Stimulated activated CD8-positive, alpha-beta memory T cell treated with anti-CD3 and anti-CD28 coated beads, Interleukin-7, amount 100 ng/mL, for 48 hours (primary cell): ENCODE results near the gene NANS.
"Not testable (repeated sequence)": the region's sequence is repeated elsewhere in the genome, so short reads cannot be mapped to it uniquely, and the experiment has no call there.

Experiments
- DNase-seq, 2 donors: peaks; one replicate each; pipeline ENCODE4 v3.0.0-alpha.2; 2020; ENCODE audit warnings: low read depth in 1 of 2; ENCODE audit errors: extremely low read depth in 1 of 2

The NANS gene

DNA sequence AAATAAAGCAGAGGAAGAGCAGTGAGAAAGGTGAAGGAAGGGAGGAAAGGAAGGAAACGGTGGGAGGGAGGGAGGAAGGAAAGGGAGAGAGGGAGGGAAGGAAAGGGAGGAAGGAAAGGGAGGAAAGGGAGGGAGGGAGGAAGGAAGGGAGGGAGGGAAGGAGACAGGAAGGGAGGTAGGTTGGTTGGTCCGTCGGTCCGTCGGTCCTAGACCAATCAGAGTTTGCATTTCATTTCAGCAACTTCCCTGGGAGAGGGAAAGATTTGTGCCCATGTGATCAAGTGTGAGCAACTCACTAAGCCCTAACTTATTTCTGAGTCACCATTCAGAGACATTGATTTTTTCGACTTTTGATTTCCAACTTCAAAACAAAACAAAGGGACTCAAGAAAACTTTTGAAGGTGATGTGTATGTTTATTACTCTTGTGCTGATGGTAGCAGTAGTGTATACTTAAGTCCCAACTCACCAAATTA lies 18.8 kb downstream of the NANS start:
- DNase-seq, result no peak

DNA sequence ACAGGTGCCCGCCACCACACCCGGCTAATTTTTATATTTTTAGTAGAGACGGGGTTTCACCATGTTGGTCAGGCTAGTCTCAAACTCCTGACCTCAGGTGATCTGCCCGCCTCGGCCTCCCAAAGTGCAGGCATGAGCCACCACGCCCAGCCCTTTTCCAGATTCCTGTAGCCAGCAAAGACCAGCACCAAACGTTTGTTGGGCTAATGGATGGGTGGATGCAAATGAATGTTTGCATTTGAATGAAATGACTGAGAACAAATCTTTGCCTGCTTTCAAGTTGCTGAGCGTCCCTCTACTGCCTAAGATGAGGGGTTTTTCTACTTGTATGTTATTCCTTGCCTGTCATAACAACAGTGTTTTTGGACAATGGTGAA lies 20.0 kb downstream of the NANS start:
- DNase-seq, result not testable (repeated sequence)

DNA sequence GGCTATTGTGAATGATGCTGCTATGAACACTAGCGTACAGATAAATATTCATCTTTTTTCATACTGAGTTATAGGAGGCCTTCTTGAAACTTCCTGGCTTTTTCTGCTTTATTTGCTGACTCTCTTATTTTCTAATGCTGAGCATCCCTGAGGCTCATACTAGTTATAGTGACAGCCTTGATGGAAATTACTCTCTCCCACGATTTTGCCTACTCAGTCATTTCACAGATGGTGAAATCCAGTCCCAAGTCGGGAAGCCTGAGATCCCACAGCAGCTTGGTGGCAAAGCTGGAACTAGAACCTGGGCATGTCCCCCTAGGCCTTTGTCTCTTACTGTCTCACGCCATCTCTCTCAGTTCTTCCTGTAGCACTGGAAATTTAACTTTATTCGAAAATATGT lies 22.4 kb downstream of the NANS start:
- DNase-seq, result no peak

DNA sequence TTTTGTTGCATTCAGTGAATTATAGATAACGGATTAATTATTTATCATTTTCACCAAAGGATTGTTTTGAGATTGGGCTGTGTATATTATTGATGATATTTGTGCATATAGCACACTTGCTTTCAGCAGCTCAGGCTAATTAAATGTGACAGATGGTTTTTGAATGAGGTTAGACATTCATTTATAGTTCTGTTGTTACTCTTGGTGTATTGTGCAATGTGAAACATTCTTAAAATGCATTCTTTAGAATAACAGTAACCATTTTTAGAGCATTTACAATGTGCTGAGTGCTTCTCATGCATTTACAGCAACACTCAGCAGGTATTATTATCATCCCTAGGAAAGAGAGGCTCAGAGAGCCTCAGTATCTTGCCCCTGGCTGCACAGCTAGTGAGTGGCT lies 23.8 kb downstream of the NANS start:
- DNase-seq, result no peak

DNA sequence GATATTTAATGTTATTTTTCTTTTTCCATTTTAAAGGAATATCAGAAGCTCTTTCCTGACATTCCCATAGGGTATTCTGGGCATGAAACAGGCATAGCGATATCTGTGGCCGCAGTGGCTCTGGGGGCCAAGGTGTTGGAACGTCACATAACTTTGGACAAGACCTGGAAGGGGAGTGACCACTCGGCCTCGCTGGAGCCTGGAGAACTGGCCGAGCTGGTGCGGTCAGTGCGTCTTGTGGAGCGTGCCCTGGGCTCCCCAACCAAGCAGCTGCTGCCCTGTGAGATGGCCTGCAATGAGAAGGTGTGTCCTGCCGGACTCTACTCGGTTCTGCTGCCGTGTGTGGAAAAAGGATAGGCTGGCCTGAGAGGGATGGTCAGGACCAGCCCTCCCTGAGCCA lies 24.2 kb downstream of the NANS start:
- DNase-seq, result no peak

DNA sequence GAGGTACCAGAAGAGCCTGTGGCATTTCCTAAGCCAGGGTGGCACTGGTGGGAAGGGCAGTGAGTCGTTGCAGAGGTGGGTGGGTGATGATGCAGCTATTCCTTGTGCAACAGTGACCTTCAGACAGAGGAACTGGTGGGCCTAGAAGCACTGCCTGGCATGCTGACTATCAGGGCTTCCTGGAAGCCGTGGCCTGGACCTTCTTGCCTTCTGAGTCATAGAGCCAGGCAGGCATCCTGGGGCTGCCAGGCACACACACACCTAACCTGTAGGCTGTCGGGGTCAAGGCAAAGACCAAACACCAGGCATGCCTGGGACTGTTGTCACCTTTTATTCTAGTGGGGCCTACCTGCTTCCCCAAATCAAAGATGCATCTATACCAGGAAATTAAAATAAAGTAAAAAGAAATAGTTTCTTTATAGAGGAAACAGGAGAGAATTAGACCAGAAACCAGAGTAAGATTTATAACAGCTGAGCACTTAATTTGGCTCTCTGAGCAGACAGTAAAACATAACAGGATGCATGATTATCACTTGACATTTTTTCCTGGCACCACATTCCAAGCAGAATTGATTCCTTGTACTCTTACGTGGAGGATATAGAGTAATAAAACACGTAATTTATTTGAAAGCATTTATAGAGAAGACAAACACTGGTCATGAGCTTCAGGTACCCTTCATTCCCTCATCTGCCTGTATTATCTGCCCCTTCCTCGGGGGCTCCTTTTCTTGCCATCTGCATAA lies 25.1 kb downstream of the NANS start:
- DNase-seq, result peak in 1 of 2 donors; percentile 65

DNA sequence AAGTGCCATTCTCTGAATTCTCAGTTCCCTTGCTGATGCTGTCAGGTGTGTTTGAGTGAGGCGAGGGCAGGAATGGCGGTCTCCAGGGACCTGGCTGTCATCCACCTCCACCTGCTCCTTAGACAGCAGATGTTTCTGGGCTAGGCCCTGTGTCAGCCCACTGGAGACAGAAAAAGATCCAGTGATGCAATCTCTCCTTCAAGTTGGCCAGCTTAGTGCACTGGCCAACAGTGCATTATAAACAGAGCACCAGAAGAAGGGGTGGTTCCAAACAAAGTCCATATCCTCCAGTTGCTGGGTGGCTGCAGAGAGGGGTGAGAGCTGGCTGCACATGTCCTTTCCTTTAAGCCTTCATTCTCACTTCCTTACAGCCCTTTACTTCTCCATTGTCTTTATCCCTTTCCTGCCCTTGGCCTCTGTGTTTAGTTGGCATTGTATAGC lies 26.5 kb downstream of the NANS start:
- no peak for DNase-seq

DNA sequence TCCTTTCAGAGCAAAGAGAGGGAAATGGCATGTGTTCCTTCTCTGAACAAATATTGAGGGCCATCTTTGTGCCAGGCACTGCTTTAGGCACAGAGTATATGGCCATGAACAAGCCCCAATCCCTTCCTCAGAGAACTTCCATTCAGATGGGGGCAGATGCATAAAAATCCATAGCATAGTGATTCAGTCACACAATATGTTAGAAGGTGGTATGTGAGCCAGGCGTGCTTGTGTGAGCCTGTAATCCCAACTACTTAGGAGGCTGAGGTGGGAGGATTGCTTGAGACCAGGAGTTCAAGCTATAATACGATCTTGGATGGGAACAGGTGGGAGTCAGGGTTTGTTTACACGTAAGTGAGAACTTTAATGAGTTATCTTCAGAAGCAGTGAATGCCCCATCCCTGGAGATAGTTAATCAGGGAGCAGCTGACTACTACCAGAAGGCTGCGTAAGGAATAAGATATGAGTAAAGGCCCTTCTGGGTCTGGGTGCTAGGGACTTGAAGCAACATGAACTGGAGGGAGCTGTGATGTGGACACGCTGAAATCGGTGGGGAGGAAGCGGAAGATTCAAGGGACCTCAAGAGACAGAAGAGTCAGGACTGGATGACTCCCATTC lies 27.1 kb downstream of the NANS start:
- no peak for DNase-seq

DNA sequence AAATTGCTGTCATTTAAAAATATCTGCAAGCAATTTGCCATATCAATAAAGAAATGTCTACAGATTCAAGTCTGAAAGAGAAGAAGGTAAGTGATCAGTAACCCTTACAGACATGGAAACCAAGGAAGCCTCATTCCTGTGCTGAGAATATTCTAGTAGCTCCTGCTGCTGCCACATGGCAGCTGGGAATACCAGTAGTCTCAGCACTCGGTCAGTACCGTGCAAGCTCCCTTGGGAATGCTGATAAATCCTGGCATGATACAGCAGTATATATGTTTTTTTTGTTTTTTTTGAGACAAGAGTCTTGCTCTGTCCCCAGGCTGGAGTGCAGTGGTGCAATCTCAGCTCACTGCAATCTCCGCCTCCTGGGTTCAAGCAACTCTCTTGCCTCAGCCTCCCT lies 27.9 kb downstream of the NANS start:
- no peak for DNase-seq

DNA sequence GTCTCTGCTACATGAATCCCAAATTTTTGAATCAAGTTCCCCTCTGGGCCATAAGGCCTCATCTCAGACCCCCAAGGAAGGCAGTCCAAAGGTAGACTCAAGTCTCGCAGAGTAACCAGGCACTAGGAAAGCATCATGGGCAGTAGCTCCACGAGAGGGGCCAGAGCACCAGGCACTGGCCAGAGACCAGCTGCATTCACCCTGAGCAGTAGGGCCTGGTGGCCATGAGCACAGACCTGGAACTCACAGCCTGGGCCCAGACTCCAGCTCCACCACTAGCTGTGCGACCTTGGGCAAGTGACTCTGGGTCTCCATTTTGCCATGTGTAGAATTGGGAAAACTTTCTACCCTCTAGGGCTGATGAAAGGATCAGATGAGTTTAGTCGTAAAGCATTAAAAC lies 28.5 kb downstream of the NANS start:
- DNase-seq, result no peak

DNA sequence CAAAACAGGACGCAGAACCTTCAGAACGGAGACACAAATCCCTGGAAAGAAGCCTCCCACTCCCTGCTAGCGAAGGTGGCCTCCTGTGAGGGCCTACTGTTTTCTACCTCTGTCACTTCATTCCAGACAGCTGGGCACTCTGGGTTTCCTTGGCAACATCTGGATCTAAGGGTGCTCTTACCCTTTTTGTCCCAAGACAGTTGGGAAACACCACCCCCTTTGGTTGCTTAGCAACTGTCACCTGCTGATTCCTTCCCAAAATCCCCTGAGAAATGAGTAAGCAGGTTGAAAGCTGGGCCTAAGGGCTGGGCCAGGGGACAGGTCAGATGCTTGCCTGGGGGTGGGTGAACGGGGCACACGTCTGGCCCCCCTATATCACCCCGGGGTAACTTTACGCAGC lies 29.4 kb downstream of the NANS start:
- no peak for DNase-seq

DNA sequence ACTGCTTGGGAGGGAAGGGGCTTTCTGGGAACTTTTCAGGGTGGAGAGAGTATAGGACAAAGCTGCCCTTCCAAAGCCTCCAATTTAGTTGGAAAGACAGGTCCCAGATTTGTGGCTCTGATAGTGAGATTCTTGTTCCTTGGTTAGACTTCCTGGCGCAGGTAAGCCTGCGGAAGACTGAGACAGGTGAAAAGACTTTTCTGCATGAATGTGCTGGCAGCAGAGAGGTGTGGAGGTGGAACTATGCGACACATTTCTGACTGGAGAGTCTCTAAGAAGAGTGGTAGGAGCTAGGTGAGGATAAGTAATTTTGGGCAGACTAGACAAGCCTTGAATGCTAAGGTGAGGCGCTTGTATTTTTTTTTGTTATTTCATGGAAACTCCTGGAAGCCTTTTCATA lies 29.9 kb downstream of the NANS start:
- no peak for DNase-seq

DNA sequence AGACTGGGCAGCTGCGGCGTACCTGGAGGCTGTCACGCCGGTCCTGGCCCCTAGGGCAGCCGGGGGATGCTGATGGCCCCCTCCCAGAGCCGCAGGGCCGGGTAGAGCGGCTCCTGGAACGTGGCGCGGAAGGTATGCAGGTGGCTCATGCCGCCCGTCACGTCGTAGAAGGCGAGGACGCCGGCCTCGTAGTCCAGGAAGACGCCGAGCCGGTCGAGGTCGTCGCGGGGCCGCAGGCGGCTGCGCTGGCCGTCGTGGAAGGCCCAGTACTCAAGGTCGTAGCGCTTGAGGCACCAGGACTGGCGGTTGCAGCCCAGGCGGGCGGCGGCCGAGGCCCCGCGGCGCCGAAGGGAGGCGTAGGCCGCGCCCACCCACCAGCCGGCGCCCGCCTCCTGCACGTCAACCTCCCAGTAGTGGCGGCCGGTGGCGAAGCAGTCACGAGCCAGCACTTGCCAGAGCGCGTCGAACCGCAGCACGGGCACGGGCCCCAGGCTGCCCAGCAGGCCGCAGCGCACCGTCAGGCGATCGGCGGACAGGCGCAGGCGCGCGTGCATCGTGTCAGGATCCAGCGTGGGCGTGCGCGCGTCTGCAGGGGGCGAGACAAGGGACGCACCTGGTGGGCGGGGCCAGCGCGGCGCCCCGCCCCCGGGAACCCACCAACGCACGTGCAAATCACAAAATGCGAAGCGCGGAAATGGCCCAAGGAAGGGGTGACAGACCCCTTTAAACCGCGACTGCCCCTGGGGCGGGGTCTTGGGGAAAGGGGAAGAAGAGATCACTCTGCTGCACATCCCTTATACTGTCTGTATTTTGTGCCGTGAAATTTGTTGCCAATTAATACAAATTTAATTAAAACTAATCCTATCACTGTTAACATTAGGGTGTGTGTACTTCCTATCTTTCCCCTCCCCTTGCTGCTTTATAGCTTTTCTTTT lies 31.2 kb downstream of the NANS start:
- DNase-seq, result no peak

DNA sequence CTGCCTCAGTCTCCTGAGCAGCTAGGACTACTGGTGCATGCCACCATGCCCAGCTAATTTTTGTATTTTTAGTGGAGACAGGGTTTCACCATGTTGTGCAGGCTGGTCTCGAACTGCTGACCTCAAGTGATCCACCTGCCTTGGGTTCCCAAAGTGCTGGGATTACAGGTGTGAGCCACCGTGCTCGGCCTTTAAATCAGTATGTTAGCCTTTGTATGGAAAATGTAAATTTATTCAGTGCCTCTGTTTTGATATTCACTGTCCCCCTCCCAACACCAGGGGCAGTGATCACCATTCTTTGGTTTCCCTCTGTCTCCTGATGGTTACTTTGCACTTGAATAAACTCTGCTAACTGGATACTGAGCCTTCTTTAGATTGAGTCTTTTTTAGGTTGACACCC lies 34.1 kb downstream of the NANS start:
- DNase-seq, result not testable (repeated sequence)

DNA sequence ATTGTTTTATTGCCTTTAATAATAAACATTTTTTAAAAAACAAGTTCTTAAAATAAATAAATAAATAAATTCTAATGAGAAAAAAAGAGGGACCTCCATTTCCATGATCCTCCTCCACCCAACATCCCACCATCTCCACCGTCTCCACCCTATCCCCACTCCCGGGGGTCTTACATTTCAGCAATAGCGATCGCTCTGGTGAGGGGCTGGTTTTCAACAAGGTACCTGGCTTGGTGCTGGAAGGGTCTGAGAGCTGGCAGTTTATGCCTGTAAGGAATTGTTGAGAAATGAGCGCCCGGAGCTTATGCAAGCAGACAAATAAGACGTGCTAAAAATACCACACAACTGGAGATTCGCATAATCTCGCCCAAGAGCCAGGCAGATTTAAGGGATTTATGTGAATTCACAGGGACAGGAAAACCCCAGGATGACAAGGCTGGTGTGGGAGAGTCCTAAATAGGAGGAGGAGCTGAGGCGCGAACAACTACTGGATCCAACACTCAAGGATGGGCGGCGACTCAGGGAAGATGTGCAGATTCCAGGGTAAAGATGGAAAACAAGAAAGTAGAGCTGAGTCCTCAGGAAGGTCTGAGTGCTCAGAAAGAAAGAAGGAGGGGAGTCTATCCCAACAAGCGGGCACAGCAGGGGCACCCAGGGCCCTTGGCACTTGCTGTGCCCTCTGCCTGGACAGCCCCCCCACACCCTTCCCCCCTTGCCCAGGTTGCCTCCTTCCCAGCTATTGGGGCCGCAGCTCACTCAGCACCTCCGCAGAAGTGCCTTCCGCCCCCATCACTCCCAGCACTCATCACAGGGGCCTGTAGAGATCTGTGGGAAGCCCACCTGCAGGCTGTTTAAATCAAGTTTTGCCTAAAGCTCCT lies 35.4 kb downstream of the NANS start:
- no peak for DNase-seq

DNA sequence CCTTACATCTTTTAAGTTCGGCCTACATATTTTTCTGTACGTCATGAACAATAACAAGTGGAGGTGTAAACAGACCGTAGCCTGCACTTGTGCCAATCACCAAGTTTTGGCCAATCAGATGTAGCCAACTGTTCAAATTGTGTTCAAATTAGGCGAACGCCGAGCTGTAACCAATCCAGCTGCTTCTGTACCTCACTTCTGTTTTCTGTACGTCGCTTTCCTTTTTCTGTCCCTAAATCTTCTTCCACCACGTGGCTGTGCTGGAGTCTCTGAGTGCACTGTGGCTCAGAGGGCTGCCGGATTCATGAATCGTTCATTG lies 36.0 kb downstream of the NANS start:
- DNase-seq, result no peak

DNA sequence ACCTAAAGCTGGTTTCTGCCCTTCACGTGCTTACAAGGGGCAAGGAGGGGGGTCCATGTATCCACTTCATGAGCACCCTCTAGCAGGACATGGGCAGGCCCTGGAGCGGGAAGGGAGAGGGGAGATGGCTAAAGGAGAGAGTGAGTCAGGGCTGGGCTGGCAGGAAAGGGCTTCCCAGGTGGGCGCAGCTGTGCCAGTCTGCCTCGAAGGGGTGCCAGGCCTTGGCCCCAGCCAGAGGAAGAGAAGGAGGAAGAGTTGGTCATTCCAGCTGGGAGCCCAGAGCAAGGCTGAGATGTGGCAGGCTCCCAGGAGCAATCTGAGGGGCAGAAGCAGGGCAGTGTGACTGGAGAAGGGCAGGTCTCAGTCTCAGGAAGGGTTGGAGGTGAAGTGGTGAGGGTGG lies 37.8 kb downstream of the NANS start:
- no peak for DNase-seq

DNA sequence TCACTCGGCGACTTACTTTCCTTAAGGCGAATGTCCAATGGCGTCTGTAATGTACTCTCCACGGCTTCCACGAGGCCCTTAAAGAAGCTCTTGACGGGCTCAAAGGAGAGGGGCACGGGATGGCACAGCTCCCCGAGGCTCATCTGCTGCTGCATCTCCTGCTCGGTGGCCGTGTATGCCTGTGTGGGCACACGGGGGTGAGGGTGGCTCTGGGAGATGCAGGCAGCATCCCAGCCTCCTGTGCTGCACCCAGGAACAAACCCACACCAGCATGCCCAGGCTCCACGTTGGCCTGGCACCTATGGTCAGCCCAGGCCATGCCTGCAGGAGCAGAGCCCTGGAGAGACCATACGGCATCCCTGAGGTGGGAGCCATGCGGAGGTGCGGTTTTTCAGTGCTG lies 38.3 kb downstream of the NANS start:
- no peak for DNase-seq

DNA sequence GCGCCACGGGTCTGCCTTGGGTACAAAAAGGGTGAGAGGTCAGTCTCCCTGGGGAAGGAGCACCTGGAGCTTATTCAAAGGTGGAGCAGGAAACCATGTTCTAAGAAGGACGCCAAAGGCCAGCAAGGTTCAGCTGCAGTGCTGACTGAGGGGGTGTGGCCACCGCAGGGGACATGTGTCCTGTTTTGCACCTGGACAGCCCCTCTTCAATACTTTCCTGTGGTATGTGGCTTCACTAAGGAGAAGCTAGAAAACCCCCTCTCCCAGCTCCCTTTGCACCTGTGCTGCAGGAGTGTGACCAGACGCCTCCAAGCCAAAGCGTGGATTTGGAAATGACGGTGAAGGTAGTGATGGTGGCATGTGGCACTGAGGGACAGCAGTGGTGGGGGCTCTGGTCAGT lies 38.9 kb downstream of the NANS start:
- no peak for DNase-seq

DNA sequence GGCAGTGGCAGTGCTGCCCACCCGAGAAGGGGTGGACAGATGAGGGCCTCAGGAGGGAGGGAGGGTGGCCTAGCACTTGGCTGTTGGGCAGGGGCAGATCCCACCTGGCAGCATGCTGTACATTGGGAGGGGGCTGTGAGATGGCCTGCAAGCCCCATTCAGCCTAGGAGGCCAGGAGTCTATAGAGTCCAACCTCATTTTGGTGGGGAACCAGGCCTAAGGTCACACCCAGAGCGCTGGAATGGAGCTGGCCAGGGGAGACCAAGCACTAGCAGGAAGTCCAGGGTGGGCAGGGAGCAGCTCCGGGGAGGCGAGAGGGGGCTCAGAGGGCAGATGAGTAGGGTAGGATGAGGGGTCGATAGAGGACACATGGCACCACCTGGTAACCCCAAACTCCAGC lies 39.6 kb downstream of the NANS start:
- no peak for DNase-seq

DNA sequence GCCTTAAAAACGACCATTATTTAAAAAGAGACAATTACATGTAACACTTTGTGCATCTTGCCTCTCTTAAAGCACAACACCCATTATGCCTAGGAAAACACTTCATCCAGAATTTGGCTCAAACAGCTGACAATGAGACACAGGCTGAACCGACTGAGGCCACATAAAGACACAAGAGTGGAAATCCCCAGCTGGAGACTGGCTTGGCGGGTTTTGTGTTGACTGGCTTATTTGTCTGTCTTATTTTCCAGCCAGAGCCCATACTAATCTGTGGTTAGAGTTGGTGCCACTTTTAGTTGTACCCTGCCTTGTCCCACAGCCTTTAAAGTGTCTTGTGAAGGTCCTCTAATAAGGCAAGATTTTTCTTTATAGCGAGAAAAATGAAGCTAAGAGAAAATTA lies 41.3 kb downstream of the NANS start:
- peak in 1 of 2 donors; percentile 32 for DNase-seq
